ENCODE results near the gene TMEM61. TPM values are rescaled to one million over a fixed set of nuclear protein-coding genes. Genes with fewer than 3 reads are reported as not detected.
A peak's percentile ranks its signal among the peaks of the same experiment; 100 is the strongest.

TMEM61 gene
- total and polyA plus RNA-seq, 2 donors (not counting 1 experiment from before 2014, with no cell fraction given): not detected

DNA sequence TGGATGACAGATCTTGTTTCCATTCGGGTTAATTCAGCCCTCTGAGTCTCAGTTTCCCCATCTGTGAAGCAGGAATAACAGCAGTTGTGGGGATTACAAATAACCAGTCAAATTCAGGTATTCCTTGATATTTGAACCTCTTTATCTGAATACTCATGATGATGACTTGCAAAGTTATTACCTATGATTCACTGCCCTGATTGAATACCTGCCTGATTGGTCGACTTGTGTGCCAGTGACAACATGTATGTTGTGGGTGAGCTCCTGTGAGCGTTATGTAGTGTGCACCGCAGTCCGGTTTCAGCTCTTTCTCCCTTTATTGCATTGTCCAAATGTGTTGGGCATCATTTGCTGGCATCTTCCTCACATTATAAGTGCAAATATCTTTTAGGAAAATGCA is 9.5 kb upstream of the TMEM61 start:
- Mint-ChIP-seq H3K27ac (no peak overlapping the region), H3K4me3 (no peak overlapping the region), H3K4me1 (peaks cover 9% of the 10 kb centered on the region), H3K9me3 (ENCODE audit: insufficient read depth) (no peaks in the 10 kb centered on the region), H3K27me3 (peaks cover 37% of the 10 kb centered on the region)
- no peak overlapping the region for H3K27ac ChIP-seq (ENCODE audit: low read length in 2 of 2)
- H3K4me1 ChIP-seq (ENCODE audit: control insufficient read depth in 2 of 2, insufficient read depth in 2 of 2, low read length in 2 of 2): peaks cover 4 to 8% of the 10 kb centered on the region in 2 donors
- H2AFZ ChIP-seq (ENCODE audit: insufficient read depth, low read depth, low read length, poor library complexity, severe bottlenecking): no peak overlapping the region
- no peak overlapping the region for H3K4me2 ChIP-seq (replicated peaks; ENCODE audit: low read depth, low read length, poor library complexity, severe bottlenecking)
- ChIA-PET POLR2A (no interaction called here), CTCF (no interaction called here)
- ATAC-seq (ENCODE audit: low read depth) (no peak), DNase-seq (no peak)
- H3K9ac ChIP-seq (ENCODE audit: low read length): no peak overlapping the region
- no peak overlapping the region for H3K4me3 ChIP-seq (ENCODE audit: control extremely low read depth in 1 of 5, extremely low read depth in 1 of 5, insufficient read depth in 1 of 5, low read depth in 2 of 5, low read length in 4 of 5)
- TF ChIP-seq EZH2 (IDR thresholded peaks at IDR 0.05; ENCODE audit: borderline replicate concordance, insufficient read depth, low read depth, low read length, poor library complexity, severe bottlenecking): no peak
- TF ChIP-seq, protein P1, sequence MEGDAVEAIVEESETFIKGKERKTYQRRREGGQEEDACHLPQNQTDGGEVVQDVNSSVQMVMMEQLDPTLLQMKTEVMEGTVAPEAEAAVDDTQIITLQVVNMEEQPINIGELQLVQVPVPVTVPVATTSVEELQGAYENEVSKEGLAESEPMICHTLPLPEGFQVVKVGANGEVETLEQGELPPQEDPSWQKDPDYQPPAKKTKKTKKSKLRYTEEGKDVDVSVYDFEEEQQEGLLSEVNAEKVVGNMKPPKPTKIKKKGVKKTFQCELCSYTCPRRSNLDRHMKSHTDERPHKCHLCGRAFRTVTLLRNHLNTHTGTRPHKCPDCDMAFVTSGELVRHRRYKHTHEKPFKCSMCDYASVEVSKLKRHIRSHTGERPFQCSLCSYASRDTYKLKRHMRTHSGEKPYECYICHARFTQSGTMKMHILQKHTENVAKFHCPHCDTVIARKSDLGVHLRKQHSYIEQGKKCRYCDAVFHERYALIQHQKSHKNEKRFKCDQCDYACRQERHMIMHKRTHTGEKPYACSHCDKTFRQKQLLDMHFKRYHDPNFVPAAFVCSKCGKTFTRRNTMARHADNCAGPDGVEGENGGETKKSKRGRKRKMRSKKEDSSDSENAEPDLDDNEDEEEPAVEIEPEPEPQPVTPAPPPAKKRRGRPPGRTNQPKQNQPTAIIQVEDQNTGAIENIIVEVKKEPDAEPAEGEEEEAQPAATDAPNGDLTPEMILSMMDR (IDR thresholded peaks at IDR 0.05): no peak
- H3K36me3 ChIP-seq (replicated peaks in 1 of 2; ENCODE audit: control extremely low read depth in 1 of 2, control insufficient read depth in 1 of 2, extremely low read depth in 1 of 2, insufficient read depth in 2 of 2, low read length in 1 of 2): no peaks in the 10 kb centered on the region
- no peaks in the 10 kb centered on the region for H4K20me1 ChIP-seq (ENCODE audit: control insufficient read depth, insufficient read depth, low read length, poor library complexity, severe bottlenecking)
- WGBS (ENCODE audit: insufficient coverage): 80% methylated on average over 2 of the region's 5 CpGs
- intact Hi-C loops (cut with micrococcal nuclease): no loop called here
- H3K9me3 ChIP-seq (ENCODE audit: control extremely low read depth in 1 of 3, control insufficient read depth in 2 of 3, insufficient read depth in 1 of 3, low read length in 2 of 3): peaks cover 0 to 4% (median 0%) of the 10 kb centered on the region in 3 donors
- peaks cover 0 to 4% (median 0%) of the 10 kb centered on the region in 4 experiments for H3K27me3 ChIP-seq (replicated peaks in 1 of 4; ENCODE audit: control extremely low read depth in 1 of 4, control insufficient read depth in 3 of 4, insufficient read depth in 4 of 4, low read length in 3 of 4)
- H3K79me2 ChIP-seq (ENCODE audit: control insufficient read depth, insufficient read depth, low read length): no peaks in the 10 kb centered on the region

DNA sequence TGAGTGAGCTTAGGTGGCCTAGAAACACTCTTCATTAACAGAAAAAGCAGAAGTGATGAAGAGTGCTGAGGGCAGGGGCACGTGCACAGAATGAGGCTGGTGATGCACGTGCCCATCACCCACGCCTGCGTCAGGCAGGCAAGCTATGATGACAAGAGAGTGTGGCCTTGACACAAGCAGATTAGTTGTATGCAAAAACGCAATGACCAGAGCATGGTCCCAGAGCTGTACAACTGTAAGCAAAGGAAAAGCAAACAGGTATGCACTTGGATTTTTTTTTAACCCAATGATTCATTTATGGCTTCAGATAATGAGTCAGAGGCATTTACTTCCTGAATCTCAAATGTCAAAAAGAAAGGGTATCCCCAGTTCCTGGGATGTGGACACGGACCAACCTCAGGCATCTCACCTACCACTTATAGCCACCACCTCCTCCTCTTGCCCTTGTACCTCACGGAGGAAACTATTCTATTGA is 9.1 kb upstream of the TMEM61 start:
- Mint-ChIP-seq H3K27me3 (peaks cover 37% of the 10 kb centered on the region), H3K9me3 (ENCODE audit: insufficient read depth) (no peaks in the 10 kb centered on the region), H3K4me3 (no peak overlapping the region), H3K4me1 (peaks cover 4% of the 10 kb centered on the region), H3K27ac (no peak overlapping the region)
- no peaks in the 10 kb centered on the region for H3K79me2 ChIP-seq (ENCODE audit: control insufficient read depth, insufficient read depth, low read length)
- intact Hi-C loops (cut with micrococcal nuclease): no loop called here
- ChIA-PET CTCF (interaction anchor here (0.9 kb wide), 1 partner anchor 26 kb away, joined by 3 read pairs; no protein-coding TSS in a partner anchor), POLR2A (no interaction called here)
- H2AFZ ChIP-seq (ENCODE audit: insufficient read depth, low read depth, low read length, poor library complexity, severe bottlenecking): no peak overlapping the region
- no peak overlapping the region for H3K9ac ChIP-seq (ENCODE audit: low read length)
- peaks cover 0 to 4% (median 0%) of the 10 kb centered on the region in 4 experiments for H3K27me3 ChIP-seq (replicated peaks in 1 of 4; ENCODE audit: control extremely low read depth in 1 of 4, control insufficient read depth in 3 of 4, insufficient read depth in 4 of 4, low read length in 3 of 4)
- peak; percentile 21 for ATAC-seq (ENCODE audit: low read depth)
- no peak overlapping the region for H3K4me2 ChIP-seq (replicated peaks; ENCODE audit: low read depth, low read length, poor library complexity, severe bottlenecking)
- DNase-seq: peak; percentile 22
- peaks cover 0 to 4% (median 0%) of the 10 kb centered on the region in 3 donors for H3K9me3 ChIP-seq (ENCODE audit: control extremely low read depth in 1 of 3, control insufficient read depth in 2 of 3, insufficient read depth in 1 of 3, low read length in 2 of 3)
- WGBS (ENCODE audit: insufficient coverage): 75% methylated on average over 5 of the region's 7 CpGs
- H3K4me1 ChIP-seq (ENCODE audit: control insufficient read depth in 2 of 2, insufficient read depth in 2 of 2, low read length in 2 of 2): peaks cover 0 to 4% of the 10 kb centered on the region in 2 donors
- H4K20me1 ChIP-seq (ENCODE audit: control insufficient read depth, insufficient read depth, low read length, poor library complexity, severe bottlenecking): no peaks in the 10 kb centered on the region
- H3K27ac ChIP-seq (ENCODE audit: low read length in 2 of 2): no peak overlapping the region
- H3K36me3 ChIP-seq (replicated peaks in 1 of 2; ENCODE audit: control extremely low read depth in 1 of 2, control insufficient read depth in 1 of 2, extremely low read depth in 1 of 2, insufficient read depth in 2 of 2, low read length in 1 of 2): no peaks in the 10 kb centered on the region
- TF ChIP-seq, protein P1 (IDR thresholded peaks at IDR 0.05): no peak
- no peak overlapping the region for H3K4me3 ChIP-seq (ENCODE audit: control extremely low read depth in 1 of 5, extremely low read depth in 1 of 5, insufficient read depth in 1 of 5, low read depth in 2 of 5, low read length in 4 of 5)
